Neural progenitor cell (in vitro differentiated cells): Measurements from ENCODE around the gene ATP5MK.

Experiments
- EZH2 ChIP-seq: fragments of 200-600 bp; sonication (generic); IDR thresholded peaks from 2 replicates; pipeline ENCODE4 v1.6.1; 2017; ENCODE audit warnings: antibody characterized with exemption, mild to moderate bottlenecking, moderate library complexity
- TF ChIP-seq, protein P1 (sequence below): fragments of 200-600 bp; sonication (generic); IDR thresholded peaks from 2 replicates; pipeline ENCODE4 v1.5.1; 2017; ENCODE audit warnings: antibody characterized with exemption, mild to moderate bottlenecking

DNA sequence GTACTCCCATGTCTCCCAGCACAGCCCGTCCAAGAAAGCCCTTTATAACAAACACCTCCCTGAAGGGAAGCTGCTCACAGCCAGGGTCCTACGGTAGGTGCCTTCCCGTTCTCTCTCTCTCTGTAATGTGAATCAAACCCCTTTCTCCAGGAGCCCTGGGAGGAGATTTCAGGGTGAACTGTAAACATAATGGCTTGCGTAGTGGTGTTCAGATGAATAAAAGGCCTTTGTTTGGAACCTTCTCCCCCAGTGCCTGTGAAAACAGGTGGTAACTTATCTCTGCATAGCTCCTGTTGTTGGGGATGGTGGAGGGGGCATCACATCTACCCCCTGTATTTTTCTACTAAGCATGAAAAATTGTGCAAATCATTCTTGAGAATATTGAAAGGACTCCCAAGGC is 43.5 kb upstream of the ATP5MK start:
- TF ChIP-seq, protein P1, sequence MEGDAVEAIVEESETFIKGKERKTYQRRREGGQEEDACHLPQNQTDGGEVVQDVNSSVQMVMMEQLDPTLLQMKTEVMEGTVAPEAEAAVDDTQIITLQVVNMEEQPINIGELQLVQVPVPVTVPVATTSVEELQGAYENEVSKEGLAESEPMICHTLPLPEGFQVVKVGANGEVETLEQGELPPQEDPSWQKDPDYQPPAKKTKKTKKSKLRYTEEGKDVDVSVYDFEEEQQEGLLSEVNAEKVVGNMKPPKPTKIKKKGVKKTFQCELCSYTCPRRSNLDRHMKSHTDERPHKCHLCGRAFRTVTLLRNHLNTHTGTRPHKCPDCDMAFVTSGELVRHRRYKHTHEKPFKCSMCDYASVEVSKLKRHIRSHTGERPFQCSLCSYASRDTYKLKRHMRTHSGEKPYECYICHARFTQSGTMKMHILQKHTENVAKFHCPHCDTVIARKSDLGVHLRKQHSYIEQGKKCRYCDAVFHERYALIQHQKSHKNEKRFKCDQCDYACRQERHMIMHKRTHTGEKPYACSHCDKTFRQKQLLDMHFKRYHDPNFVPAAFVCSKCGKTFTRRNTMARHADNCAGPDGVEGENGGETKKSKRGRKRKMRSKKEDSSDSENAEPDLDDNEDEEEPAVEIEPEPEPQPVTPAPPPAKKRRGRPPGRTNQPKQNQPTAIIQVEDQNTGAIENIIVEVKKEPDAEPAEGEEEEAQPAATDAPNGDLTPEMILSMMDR: no peak
- TF ChIP-seq EZH2: no peak
